GM12878 (cell line): ENCODE results near the gene IFNL1. TPM values are rescaled to one million over a fixed set of nuclear protein-coding genes. Genes with fewer than 3 reads are reported as not detected.

ENCODE experiments used
- ATAC-seq: fragments of 200-7000 bp; cut with Tn5 transposase; 3 replicates; pipeline ENCODE4 v1.9.1; 2020; ENCODE audit warnings: mild to moderate bottlenecking, moderate library complexity
- BruUV-seq: library from RNA; stranded (reverse); fragments of 400-500 nt; replicated peaks from 2 replicates; lab custom pipeline; 2021; lab: Mats Ljungman, UMichigan
- CTCF ChIA-PET: fragments of 300-600 bp; sonication (Branson Sonifier 250); formaldehyde crosslinking; extraction: SDS; loops from one replicate; lab custom pipeline; 2021; ENCODE audit warnings: inconsistent platforms; lab: Yijun Ruan, JAX
- POLR2A ChIA-PET: fragments of 350-600 bp; formaldehyde crosslinking; extraction: SDS; loops from one replicate; lab custom pipeline; 2021; ENCODE audit warnings: inconsistent platforms; lab: Charles Lee
- RAD21 ChIA-PET: fragments of 300-600 bp; sonication (Branson Sonifier 250); formaldehyde crosslinking; loops from one replicate; lab custom pipeline; 2023; ENCODE audit warnings: antibody characterized with exemption; ENCODE audit not compliant: unreplicated experiment; lab: Charles Lee
- SMC1A ChIA-PET: fragments of 300-600 bp; sonication (Branson Sonifier 250); formaldehyde crosslinking; loops from one replicate; lab custom pipeline; 2023; ENCODE audit not compliant: unreplicated experiment, uncharacterized antibody; lab: Charles Lee
- DNase-seq: peaks from one replicate; pipeline ENCODE4 v3.0.0-alpha.2; 2011; ENCODE audit warnings: low read depth, low spot score
- FAIRE-seq: peaks from 3 replicates; lab custom pipeline; 2011; peaks lifted over from hg19 to GRCh38; lab: Jason Lieb, UNC
- H2AFZ ChIP-seq: 2 replicates; pipeline ENCODE4 v1.6.0; 2011; ENCODE audit warnings: low read depth, low read length, control low read depth; ENCODE audit not compliant: control insufficient read depth
- H3K27ac ChIP-seq: 2 replicates; pipeline ENCODE4 v1.5.1; 2011; ENCODE audit warnings: control low read depth; ENCODE audit not compliant: control insufficient read depth, insufficient read depth
- H3K27me3 ChIP-seq, 2 experiments: replicated peaks in 1 of 2; 2 replicates each; pipeline versions ENCODE4 v1.6.0 to v1.6.1; 2011; ENCODE audit warnings: low read length in 1 of 2; ENCODE audit not compliant: control insufficient read depth in 2 of 2, insufficient read depth in 2 of 2
- H3K36me3 ChIP-seq, 2 experiments: 2 replicates each; pipeline ENCODE4 v1.5.1; 2011; ENCODE audit warnings: low read length in 1 of 2; ENCODE audit not compliant: control insufficient read depth in 2 of 2, insufficient read depth in 2 of 2
- H3K4me1 ChIP-seq: 2 replicates; pipeline ENCODE4 v1.6.1; 2011; ENCODE audit warnings: mild to moderate bottlenecking, low read length, moderate library complexity, mixed read lengths; ENCODE audit not compliant: control insufficient read depth, insufficient read depth
- H3K4me2 ChIP-seq: 2 replicates; pipeline ENCODE4 v1.6.0; 2011; ENCODE audit warnings: control low read depth; ENCODE audit not compliant: control insufficient read depth, insufficient read depth
- H3K4me3 ChIP-seq: fragments of 200-600 bp; sonication (generic); 2 replicates; pipeline ENCODE4 v1.5.1; 2016
- H3K79me2 ChIP-seq: 2 replicates; pipeline ENCODE4 v1.6.0; 2011; ENCODE audit warnings: low read length; ENCODE audit not compliant: control insufficient read depth, insufficient read depth
- H3K9ac ChIP-seq: 2 replicates; pipeline ENCODE4 v1.8.0; 2011; ENCODE audit warnings: low read length, control low read depth, mixed read lengths; ENCODE audit not compliant: control insufficient read depth, insufficient read depth
- H3K9me3 ChIP-seq: replicated peaks from 3 replicates; pipeline ENCODE4 v1.5.1; 2011; ENCODE audit warnings: mild to moderate bottlenecking, low read length; ENCODE audit not compliant: control insufficient read depth, insufficient read depth
- H4K20me1 ChIP-seq: 2 replicates; pipeline ENCODE4 v1.6.0; 2011; ENCODE audit not compliant: control insufficient read depth, insufficient read depth
- ASH2L ChIP-seq: fragments of 300-600, 200-600 bp; sonication (generic); IDR thresholded peaks from 2 replicates; pipeline ENCODE4 v1.6.1; 2017; ENCODE audit warnings: low read depth, mild to moderate bottlenecking, borderline replicate concordance
- IRF3 ChIP-seq: fragments of 450-650 bp; IDR thresholded peaks from 2 replicates; pipeline ENCODE4 v1.6.1; 2014; ENCODE audit warnings: mild to moderate bottlenecking
- MEF2A ChIP-seq: IDR thresholded peaks from 2 replicates; pipeline ENCODE4 v1.6.1; 2011; ENCODE audit warnings: low read depth, mild to moderate bottlenecking, low read length, moderate library complexity; ENCODE audit not compliant: insufficient read depth
- MTA3 ChIP-seq: IDR thresholded peaks from 2 replicates; pipeline ENCODE4 v1.6.1; 2012; ENCODE audit warnings: low read length, inconsistent platforms, borderline replicate concordance
- NBN ChIP-seq: fragments of 450-650 bp; IDR thresholded peaks from 2 replicates; pipeline ENCODE4 v1.6.1; 2016
- NFXL1 ChIP-seq: fragments of 450-650 bp; IDR thresholded peaks from 2 replicates; pipeline ENCODE4 v1.6.1; 2017; ENCODE audit warnings: antibody characterized with exemption, mild to moderate bottlenecking, borderline replicate concordance
- NR2C1 ChIP-seq: fragments of 450-650 bp; IDR thresholded peaks from 2 replicates; pipeline ENCODE4 v1.6.1; 2017; ENCODE audit warnings: antibody characterized with exemption, mild to moderate bottlenecking, moderate library complexity
- POU2F2 ChIP-seq: IDR thresholded peaks from 3 replicates; pipeline ENCODE4 v1.6.1; 2011; ENCODE audit warnings: low read depth, mild to moderate bottlenecking, low read length, borderline replicate concordance
- PRDM15 ChIP-seq: fragments of 450-650 bp; formaldehyde crosslinking; IDR thresholded peaks from 2 replicates; pipeline ENCODE4 v1.4.0; 2020; ENCODE audit warnings: mild to moderate bottlenecking, moderate library complexity
- RUNX3 ChIP-seq: IDR thresholded peaks from 2 replicates; pipeline ENCODE4 v1.6.1; 2012; ENCODE audit warnings: low read length, inconsistent platforms
- SIX5 ChIP-seq: IDR thresholded peaks from 2 replicates; pipeline ENCODE4 v1.6.1; 2011; ENCODE audit warnings: mild to moderate bottlenecking, low read depth, low read length, moderate library complexity; ENCODE audit not compliant: severe bottlenecking
- SMAD1 ChIP-seq: fragments of 450-650 bp; IDR thresholded peaks from 2 replicates; pipeline ENCODE4 v1.6.1; 2018; ENCODE audit warnings: mild to moderate bottlenecking, low read depth; ENCODE audit not compliant: partially characterized antibody
- SMARCA5 ChIP-seq: fragments of 450-650 bp; IDR thresholded peaks from 2 replicates; pipeline ENCODE4 v1.6.1; 2017; ENCODE audit warnings: mild to moderate bottlenecking
- SREBF1 ChIP-seq: IDR thresholded peaks from 2 replicates; pipeline ENCODE4 v1.6.1; 2012; ENCODE audit warnings: mild to moderate bottlenecking, low read length
- TCF3 ChIP-seq: IDR thresholded peaks from 2 replicates; pipeline ENCODE4 v1.6.1; 2012; ENCODE audit warnings: low read depth, mild to moderate bottlenecking, low read length, borderline replicate concordance; ENCODE audit not compliant: insufficient read depth
- ZBTB4 ChIP-seq: fragments of 450-650 bp; formaldehyde crosslinking; IDR thresholded peaks from 2 replicates; pipeline ENCODE4 v1.4.0; 2022; ENCODE audit warnings: mild to moderate bottlenecking, moderate library complexity
- ZNF24 ChIP-seq: fragments of 450-650 bp; IDR thresholded peaks from 2 replicates; pipeline ENCODE4 v1.6.1; 2017; ENCODE audit warnings: antibody characterized with exemption, mild to moderate bottlenecking
- WGBS: methylation state at CpG from one replicate; pipeline ENCODE4 v1.1.6; 2016; ENCODE audit warnings: low lambda C conversion rate; ENCODE audit not compliant: insufficient replicate concordance, insufficient coverage; ENCODE audit errors: missing lambda C conversion rate; 5-methylcytosine and 5-hydroxymethylcytosine counted together
- in situ Hi-C: fragments of 300-500 bp; cut with MboI; formaldehyde crosslinking; loops from 9 replicates; pipeline ENCODE4 v1.14.3; 2018; ENCODE audit warnings: mixed read lengths
- intact Hi-C: fragments of 100-400 bp; cut with micrococcal nuclease; formaldehyde crosslinking; loops from one replicate; pipeline ENCODE4 v1.14.2; 2022; ENCODE audit not compliant: unreplicated experiment
- polyA plus RNA-seq, 11 experiments: library from polyadenylated mRNA; depleted of rRNA in 4 of 11; unstranded in 6 of 11; stranded (reverse) in 5 of 11; fragments of >200 nt; fragmentation: Nextera tagmentation in 4 of 11; fragmentation: Illumina TruSeq in 1 of 11; extraction: Ambion mirVana in 4 of 11; extraction: Trizol in 1 of 11; gene quantifications; 1 replicate in 1 of 11; 2 replicates in 10 of 11; pipeline versions ENCODE4 v1.2.1 to v1.2.3, GENCODE V29; 2011 to 2016; ENCODE audit warnings: inconsistent platforms in 2 of 11, missing spikeins in 2 of 11, low read depth in 1 of 11
- total RNA-seq, 4 experiments: library from RNA; depleted of rRNA in 3 of 4; stranded (reverse); fragments of >200 nt in 3 of 4; fragmentation: Illumina TruSeq in 1 of 4; extraction: Trizol in 1 of 4; gene quantifications; 2 replicates each; pipeline versions ENCODE4 v1.2.1 to v1.2.3, GENCODE V29; 2013 to 2021

Gene IFNL1
- total and polyA plus RNA-seq, 10 of the 15 experiments (the other 5 are each of a cell fraction or from before 2014, with no cell fraction given): not detected

- 5% methylated on average over 1 of the region's 1 CpG for whole genome bisulfite sequencing
- no peaks in the 10 kb centered on the region; the same call in 1 of the 3 replicates for H3K9me3 ChIP-seq
- CTCF ChIA-PET: interaction anchor here (0.6 to 1.7 kb wide), 2 partner anchors 11 to 440 kb away, joined by 3 read pairs; no protein-coding TSS in a partner anchor
- H3K4me3 ChIP-seq: no peak overlapping the region
- POLR2A ChIA-PET: no interaction called here
- peaks cover 0 to 1% of the 10 kb centered on the region in 2 experiments; a peak in 2 of 4 replicates for H3K27me3 ChIP-seq
- H3K79me2 ChIP-seq: no peaks in the 10 kb centered on the region
- H3K9ac ChIP-seq: no peak overlapping the region
- SMC1A ChIA-PET: interaction anchor here (1.1 kb wide), 1 partner anchor 13 kb away, joined by 3 read pairs; no protein-coding TSS in a partner anchor
- no peak overlapping the region for H2AFZ ChIP-seq
- no peak for FAIRE-seq
- RAD21 ChIA-PET: no interaction called here
- no peak overlapping the region for H3K27ac ChIP-seq
- H3K4me1 ChIP-seq: no peaks in the 10 kb centered on the region
- ATAC-seq: no peak
- no peaks in the 10 kb centered on the region for H3K36me3 ChIP-seq
- in situ Hi-C loops: no loop called here
- BruUV-seq: no TSS peak
- intact Hi-C loops: no loop called here
- H3K4me2 ChIP-seq: no peak overlapping the region
- H4K20me1 ChIP-seq: no peaks in the 10 kb centered on the region
- no peak for DNase-seq
- TF ChIP-seq SREBF1: no peak
- TF ChIP-seq NBN: no peak
- no peak for TF ChIP-seq SIX5
- TF ChIP-seq RUNX3: no peak
- TF ChIP-seq MEF2A: no peak
- TF ChIP-seq SMARCA5: no peak
- no peak for TF ChIP-seq ASH2L
- no peak for TF ChIP-seq POU2F2
- no peak for TF ChIP-seq NFXL1
- TF ChIP-seq NR2C1: no peak
- no peak for TF ChIP-seq IRF3
- TF ChIP-seq TCF3: no peak
- no peak for TF ChIP-seq SMAD1
- no peak for TF ChIP-seq PRDM15
- no peak for TF ChIP-seq ZNF24
- no peak for TF ChIP-seq MTA3
- no peak for TF ChIP-seq ZBTB4 (CRISPR knock-in tag)
Measured at GRCh38 chr19:39282021-39282420, 14.2 kb upstream of the IFNL1 start.
